ENCODE results near the gene NRIP1.

DNA sequence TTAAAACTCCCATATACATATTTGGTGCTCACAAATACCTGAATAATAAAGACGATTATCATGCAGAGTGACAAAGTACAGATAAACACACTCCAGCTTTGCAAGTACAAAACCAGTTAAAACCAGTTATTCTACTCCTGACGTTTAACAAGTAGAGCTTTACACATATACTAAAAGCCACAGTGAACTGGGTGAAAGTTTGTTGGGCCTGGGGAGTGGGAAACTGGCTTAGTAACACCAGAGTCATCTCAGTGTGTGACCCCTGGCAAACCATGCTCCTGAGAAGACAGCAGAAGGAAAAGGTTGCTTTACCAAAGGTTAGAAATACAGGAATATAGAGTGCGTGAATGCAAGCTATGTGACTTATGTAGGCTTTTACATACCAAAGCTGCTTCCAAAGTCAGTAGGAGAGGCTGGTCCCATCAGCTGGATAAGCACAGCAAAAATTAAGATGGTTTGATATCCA is 148.1 kb downstream of the NRIP1 start:
- TF ChIP-seq, protein P1, sequence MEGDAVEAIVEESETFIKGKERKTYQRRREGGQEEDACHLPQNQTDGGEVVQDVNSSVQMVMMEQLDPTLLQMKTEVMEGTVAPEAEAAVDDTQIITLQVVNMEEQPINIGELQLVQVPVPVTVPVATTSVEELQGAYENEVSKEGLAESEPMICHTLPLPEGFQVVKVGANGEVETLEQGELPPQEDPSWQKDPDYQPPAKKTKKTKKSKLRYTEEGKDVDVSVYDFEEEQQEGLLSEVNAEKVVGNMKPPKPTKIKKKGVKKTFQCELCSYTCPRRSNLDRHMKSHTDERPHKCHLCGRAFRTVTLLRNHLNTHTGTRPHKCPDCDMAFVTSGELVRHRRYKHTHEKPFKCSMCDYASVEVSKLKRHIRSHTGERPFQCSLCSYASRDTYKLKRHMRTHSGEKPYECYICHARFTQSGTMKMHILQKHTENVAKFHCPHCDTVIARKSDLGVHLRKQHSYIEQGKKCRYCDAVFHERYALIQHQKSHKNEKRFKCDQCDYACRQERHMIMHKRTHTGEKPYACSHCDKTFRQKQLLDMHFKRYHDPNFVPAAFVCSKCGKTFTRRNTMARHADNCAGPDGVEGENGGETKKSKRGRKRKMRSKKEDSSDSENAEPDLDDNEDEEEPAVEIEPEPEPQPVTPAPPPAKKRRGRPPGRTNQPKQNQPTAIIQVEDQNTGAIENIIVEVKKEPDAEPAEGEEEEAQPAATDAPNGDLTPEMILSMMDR (IDR thresholded peaks at IDR 0.05), result no peak
- TF ChIP-seq EZH2phosphoT487 (IDR thresholded peaks at IDR 0.05), result no peak
- TF ChIP-seq EZH2 (IDR thresholded peaks at IDR 0.05), result no peak
